Thyroid gland (tissue), 4 donors: ENCODE results near the gene SLMAP. TPM values are rescaled to one million over a fixed set of nuclear protein-coding genes. Genes with fewer than 3 reads are reported as not detected.
"Not testable (repeated sequence)": the region's sequence is repeated elsewhere in the genome, so short reads cannot be mapped to it uniquely, and the experiment has no call there.

Experiments used
- DNase-seq, 2 donors: peaks; one replicate each; pipeline ENCODE4 v3.0.0-alpha.2; 2019
- H3K27ac ChIP-seq, 3 donors: fragments of 200-600 bp; sonication (generic); 1 replicate in 2 of 3; 2 replicates in 1 of 3; pipeline ENCODE4 v1.5.1; 2016 to 2019; ENCODE audit warnings: mild to moderate bottlenecking in 1 of 3, moderate library complexity in 1 of 3
- H3K27me3 ChIP-seq: fragments of 200-600 bp; sonication (generic); one replicate; pipeline ENCODE4 v1.5.1; 2019
- H3K36me3 ChIP-seq, 2 donors: fragments of 200-600 bp; sonication (generic); one replicate each; pipeline ENCODE4 v1.5.1; 2016 to 2019
- H3K4me1 ChIP-seq, 2 donors: fragments of 200-600 bp; sonication (generic); one replicate each; pipeline ENCODE4 v1.5.1; 2017 to 2019
- H3K4me3 ChIP-seq, 3 donors: fragments of 200-600 bp; sonication (generic); replicated peaks in 1 of 3; 1 replicate in 2 of 3; 2 replicates in 1 of 3; pipeline ENCODE4 v1.5.1; 2016; ENCODE audit warnings: mild to moderate bottlenecking in 1 of 3
- H3K9me3 ChIP-seq: fragments of 200-600 bp; sonication (generic); one replicate; pipeline ENCODE4 v1.5.1; 2017
- POLR2A ChIP-seq, 2 donors: fragments of 450-650 bp; IDR thresholded peaks; one replicate each; pipeline ENCODE4 v1.6.1; 2017; ENCODE audit warnings: antibody characterized with exemption in 2 of 2, mild to moderate bottlenecking in 2 of 2, moderate library complexity in 1 of 2
- WGBS, 2 donors: methylation state at CpG; one replicate each; pipeline ENCODE4 v1.1.5; 2017; 5-methylcytosine and 5-hydroxymethylcytosine counted together
- intact Hi-C: fragments of 100-400 bp; cut with DNase I; formaldehyde crosslinking; loops from one replicate; pipeline ENCODE4 v1.15.1; 2023
- total RNA-seq, 4 donors: library from RNA; depleted of rRNA; stranded (reverse); fragments of >200 nt; gene quantifications; one replicate each; pipeline ENCODE4 v1.2.3, GENCODE V29; 2016
- TF ChIP-seq, protein P1 (sequence below), 6 experiments: fragments of 200-600 bp in 3 of 6; fragments of 450-650 bp in 3 of 6; sonication (generic) in 3 of 6; IDR thresholded peaks; one replicate each; pipeline ENCODE4 v1.5.1; 2016 to 2019; ENCODE audit warnings: antibody characterized with exemption in 6 of 6, mild to moderate bottlenecking in 2 of 6, inconsistent platforms in 1 of 6, moderate library complexity in 1 of 6

Gene SLMAP
- total RNA-seq, 4 donors from 2014 or later: 79.7 to 89.4 (median 83.4) TPM

DNA sequence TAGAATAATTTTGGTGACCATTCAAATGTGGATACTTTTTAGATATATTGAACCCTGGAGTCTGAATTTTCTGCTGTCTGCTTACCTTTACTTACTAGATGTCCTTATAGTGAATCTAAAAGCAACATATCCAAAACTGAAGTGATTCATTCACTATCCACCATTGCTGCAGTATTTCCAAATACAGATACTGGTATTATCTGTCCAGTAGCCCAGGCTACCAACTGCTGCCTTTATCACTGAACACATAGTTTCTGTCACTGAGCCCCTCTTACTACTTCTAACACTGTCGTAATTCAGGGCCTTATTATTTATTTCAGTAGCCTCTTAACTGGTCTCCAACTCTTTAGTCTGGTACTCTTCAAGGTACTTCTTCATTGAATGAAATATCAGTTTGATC lies 49.2 kb downstream of the SLMAP start:
- no peaks in the 10 kb centered on the region for H3K9me3 ChIP-seq
- no peak overlapping the region for H3K4me3 ChIP-seq
- DNase-seq: no peak
- TF ChIP-seq, protein P1, sequence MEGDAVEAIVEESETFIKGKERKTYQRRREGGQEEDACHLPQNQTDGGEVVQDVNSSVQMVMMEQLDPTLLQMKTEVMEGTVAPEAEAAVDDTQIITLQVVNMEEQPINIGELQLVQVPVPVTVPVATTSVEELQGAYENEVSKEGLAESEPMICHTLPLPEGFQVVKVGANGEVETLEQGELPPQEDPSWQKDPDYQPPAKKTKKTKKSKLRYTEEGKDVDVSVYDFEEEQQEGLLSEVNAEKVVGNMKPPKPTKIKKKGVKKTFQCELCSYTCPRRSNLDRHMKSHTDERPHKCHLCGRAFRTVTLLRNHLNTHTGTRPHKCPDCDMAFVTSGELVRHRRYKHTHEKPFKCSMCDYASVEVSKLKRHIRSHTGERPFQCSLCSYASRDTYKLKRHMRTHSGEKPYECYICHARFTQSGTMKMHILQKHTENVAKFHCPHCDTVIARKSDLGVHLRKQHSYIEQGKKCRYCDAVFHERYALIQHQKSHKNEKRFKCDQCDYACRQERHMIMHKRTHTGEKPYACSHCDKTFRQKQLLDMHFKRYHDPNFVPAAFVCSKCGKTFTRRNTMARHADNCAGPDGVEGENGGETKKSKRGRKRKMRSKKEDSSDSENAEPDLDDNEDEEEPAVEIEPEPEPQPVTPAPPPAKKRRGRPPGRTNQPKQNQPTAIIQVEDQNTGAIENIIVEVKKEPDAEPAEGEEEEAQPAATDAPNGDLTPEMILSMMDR (IDR thresholded peaks at IDR 0.05): no peak
- TF ChIP-seq POLR2A (IDR thresholded peaks at IDR 0.05): no peak
- H3K27ac ChIP-seq: no peak overlapping the region
- 93 to 97% methylated on average over 1 of the region's 1 CpG for WGBS, 2 donors
- H3K4me1 ChIP-seq: peaks cover 26 to 39% of the 10 kb centered on the region in 2 donors
- no peaks in the 10 kb centered on the region for H3K27me3 ChIP-seq
- H3K36me3 ChIP-seq: no peaks in the 10 kb centered on the region
- intact Hi-C loops: no loop called here

GRCh38 chr3:57805674-57806073 lies 49.6 kb downstream of the SLMAP start:
- no peaks in the 10 kb centered on the region for H3K36me3 ChIP-seq
- H3K27me3 ChIP-seq: no peaks in the 10 kb centered on the region
- H3K4me1 ChIP-seq: peaks cover 26 to 39% of the 10 kb centered on the region in 2 donors
- intact Hi-C loops: no loop called here
- H3K27ac ChIP-seq: no peak overlapping the region
- WGBS, 2 donors: 100% methylated on average over 1 of the region's 1 CpG
- TF ChIP-seq, protein P1 (IDR thresholded peaks at IDR 0.05): no peak
- TF ChIP-seq POLR2A (IDR thresholded peaks at IDR 0.05): no peak
- H3K9me3 ChIP-seq: no peaks in the 10 kb centered on the region
- no peak for DNase-seq
- H3K4me3 ChIP-seq: no peak overlapping the region

DNA sequence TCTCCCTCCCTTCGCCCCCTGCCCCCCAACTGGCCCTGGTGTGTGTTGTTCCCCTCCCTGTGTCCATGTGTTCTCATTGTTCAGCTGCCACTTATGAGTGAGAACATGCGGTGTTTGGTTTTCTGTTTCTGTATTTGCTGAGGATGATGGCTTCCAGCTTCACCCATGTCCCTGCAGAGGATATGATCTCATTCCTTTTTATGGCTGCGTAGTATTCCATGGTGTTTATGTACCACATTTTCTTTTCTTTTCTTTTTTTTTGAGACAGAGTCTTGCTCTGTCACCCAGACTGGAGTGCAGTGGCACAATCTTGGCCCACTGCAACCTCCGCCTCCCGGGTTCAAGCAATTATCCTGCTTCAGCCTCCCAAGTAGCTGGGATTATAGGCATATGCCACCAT lies 50.1 kb downstream of the SLMAP start:
- H3K4me1 ChIP-seq: peaks cover 26 to 35% of the 10 kb centered on the region in 2 donors
- intact Hi-C loops, H3K9me3 ChIP-seq, H3K4me3 ChIP-seq, H3K27me3 ChIP-seq, H3K36me3 ChIP-seq, H3K27ac ChIP-seq, DNase-seq: not testable (repeated sequence)
- WGBS, 2 donors: 98% methylated on average over 5 of the region's 5 CpGs

- no peak overlapping the region for H3K27ac ChIP-seq
- TF ChIP-seq, protein P1 (IDR thresholded peaks at IDR 0.05): no peak
- no peak for TF ChIP-seq POLR2A (IDR thresholded peaks at IDR 0.05)
- no peaks in the 10 kb centered on the region for H3K27me3 ChIP-seq
- H3K36me3 ChIP-seq: no peaks in the 10 kb centered on the region
- peaks cover 3 to 8% of the 10 kb centered on the region in 2 donors for H3K4me1 ChIP-seq
- H3K4me3 ChIP-seq: no peak overlapping the region
- no peaks in the 10 kb centered on the region for H3K9me3 ChIP-seq
- no peak for DNase-seq
- intact Hi-C loops: no loop called here
- WGBS, 2 donors: 100% methylated on average over 5 to 7 of the region's 8 CpGs
These were observed 53.0 kb downstream of the SLMAP start for GRCh38 chr3:57808961-57809608.

DNA sequence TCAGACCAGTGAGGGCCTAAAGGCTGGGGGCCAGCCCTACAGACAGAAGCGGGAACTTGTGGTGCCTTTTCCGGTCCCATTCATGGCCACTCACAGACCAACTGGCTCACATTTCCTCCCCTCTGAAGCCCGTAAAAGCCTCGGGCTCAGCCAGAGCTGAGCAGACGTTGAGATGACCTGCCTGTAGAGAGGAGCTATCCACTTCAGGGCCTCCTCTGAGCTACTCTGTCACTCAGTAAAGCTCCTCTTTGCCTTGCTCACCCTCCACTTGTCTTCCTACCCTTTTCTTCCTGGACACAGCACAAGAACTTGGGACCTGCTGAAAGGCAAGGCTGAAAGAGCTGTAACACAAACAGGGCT lies 53.5 kb downstream of the SLMAP start:
- no peak overlapping the region for H3K27ac ChIP-seq
- H3K27me3 ChIP-seq: no peaks in the 10 kb centered on the region
- intact Hi-C loops: no loop called here
- H3K9me3 ChIP-seq: no peaks in the 10 kb centered on the region
- 79 to 95% methylated on average over 5 of the region's 5 CpGs for WGBS, 2 donors
- peaks cover 0 to 3% of the 10 kb centered on the region in 2 donors for H3K4me1 ChIP-seq
- no peak for TF ChIP-seq POLR2A (IDR thresholded peaks at IDR 0.05)
- TF ChIP-seq, protein P1 (IDR thresholded peaks at IDR 0.05): no peak
- no peak for DNase-seq
- no peaks in the 10 kb centered on the region for H3K36me3 ChIP-seq
- H3K4me3 ChIP-seq: no peak overlapping the region
